GOT3 (cell line): ENCODE results near the gene GABARAPL2.

Source experiments
- DNase-seq: peaks from one replicate; lab custom pipeline; 2025; ENCODE audit warnings: mixed read lengths; lab: John Stamatoyannopoulos, UW

GABARAPL2 gene

DNA sequence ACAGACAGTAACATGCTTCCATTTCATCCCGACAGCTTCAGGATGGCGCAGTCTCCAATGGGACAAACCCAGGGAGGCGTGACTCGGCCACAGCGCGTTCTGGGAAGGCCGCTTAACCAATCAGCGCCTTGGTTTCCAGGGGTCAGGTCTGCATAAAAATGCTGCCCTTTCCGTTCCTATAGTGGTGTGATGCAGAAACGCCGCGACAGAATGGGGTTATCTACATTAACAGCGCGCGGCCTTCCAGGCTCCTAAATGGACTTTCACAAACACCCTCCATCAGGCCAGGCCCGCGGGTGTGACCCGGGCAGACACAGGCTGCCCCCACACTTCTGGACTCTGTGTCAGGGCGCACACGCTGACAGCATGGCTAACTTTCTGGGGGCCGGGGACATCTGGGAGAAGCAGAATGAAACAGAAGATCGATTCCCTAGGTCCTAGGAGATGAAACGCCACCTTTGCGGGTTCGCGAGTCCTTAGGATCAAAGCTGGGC lies 10.9 kb upstream of the GABARAPL2 start:
- peak; percentile 35 for DNase-seq

GRCh38 chr16:75555707-75556430 lies 10.3 kb upstream of the GABARAPL2 start, which contains the start of gene TMEM231:
TMEM231 (minus strand) TSS chr16:75556252; CDS start chr16:75556209, 43 bp downstream.
- peak; percentile 78 for DNase-seq

GRCh38 chr16:75556431-75556950 lies 9.7 kb upstream of the GABARAPL2 start:
- DNase-seq: no peak

DNA sequence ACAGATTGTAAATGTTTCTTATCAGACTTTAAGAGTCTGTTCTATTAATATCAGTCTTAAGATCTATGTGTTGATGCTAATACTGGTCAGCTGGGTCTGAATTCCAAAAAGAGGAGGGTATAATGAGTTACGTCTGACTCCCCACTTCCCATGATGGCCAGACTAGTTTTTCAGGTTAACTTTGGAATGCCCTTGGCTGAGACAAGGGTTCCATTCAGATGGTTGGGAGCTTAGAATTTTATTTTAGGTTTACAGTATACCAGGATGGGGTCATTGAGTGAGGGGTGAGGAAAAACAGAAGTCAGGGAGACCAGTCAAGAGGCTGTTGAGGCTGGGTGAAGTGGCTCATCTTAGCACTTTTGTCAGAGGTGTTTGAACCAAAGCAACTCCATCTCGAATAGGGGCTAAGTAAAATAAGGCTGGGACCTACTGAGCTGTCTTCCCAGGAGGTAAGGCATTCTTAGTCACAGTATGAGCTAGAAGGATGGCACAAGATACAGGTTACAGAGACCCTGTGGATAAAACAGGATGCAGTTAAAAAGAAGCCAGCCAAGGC lies 7.3 kb upstream of the GABARAPL2 start:
- DNase-seq: no peak

DNA sequence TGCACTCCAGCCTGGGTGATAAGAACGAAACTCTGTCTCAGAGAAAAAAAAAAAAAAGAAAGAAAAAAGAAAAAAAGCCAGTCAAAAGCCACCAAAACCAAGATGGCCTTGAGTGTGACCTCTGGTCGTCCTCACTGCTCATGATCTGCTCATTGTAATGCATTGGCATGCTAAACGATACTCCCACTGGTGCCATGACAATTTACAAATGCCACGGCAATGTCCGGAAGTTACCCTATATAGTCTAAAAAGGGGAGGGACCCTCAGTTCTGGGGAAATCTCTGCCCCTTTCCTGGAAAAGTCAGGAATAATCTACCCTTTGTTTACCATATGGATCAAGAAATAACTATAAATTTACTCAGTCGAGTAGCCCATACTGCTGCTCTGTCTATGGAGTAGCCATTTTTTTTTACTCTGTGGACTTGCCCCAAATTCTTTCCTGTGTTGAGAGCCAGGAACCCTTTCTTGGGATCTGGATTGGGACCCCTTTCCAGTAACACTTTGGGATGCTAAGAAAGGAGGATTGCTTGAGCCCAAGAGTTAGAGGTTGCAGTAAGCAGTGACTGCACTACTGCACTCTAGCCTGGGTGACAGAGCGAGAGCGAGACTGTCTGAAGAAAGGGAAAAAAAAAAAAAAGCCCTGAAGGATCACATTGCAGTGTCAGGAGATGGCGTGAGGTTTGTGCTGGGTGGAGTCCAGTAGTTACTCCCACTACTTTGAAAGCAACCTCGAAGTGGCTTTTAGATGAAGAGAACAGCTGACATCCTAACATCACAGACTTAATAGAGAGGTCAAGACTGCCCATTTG lies 6.4 kb upstream of the GABARAPL2 start:
- no peak for DNase-seq

DNA sequence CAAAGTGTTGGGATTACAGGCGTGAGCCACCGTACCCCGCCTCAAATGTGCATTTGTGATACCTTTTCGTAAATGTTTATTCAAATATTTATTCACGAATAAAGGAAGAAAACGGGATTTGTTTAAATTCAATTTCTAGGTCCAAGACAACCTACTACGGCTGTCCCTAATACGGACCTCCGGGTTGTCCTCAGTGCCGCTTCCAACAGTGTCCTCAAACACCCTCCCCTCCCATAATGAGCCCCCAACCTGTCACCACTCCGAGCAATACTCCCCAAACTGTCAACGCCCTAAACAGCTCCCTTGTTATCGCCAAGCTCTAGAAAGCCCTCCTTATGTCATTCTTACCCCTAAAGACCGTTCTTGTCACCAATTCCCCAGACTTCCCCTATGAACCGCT lies 539 bp upstream of the GABARAPL2 start:
- no peak for DNase-seq

DNA sequence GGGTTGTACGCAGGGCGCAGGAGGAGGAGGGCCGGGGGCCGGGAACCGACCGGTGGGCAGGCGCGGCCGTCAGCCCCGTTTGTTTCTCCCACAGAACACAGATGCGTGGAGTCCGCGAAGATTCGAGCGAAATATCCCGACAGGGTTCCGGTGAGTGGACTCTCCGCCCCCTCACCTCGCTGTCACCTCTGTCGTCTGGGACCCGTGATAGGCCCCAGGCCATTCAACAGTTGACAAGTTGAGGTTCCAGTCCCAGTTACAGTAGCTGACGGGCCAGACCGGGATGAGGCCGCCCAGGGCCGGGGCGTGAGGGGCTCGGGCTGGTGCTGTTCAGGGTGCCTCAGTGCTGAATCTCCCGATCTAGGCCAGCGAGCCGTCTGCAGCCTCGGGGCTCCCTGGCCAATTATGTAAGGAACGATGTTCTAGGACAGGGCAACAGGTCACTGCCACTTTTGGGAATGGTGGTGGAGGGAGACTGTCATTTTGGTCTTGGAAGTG lies 628 bp downstream of the GABARAPL2 start:
- no peak for DNase-seq

- DNase-seq: no peak
Measured at GRCh38 chr16:75567911-75568310, 1.7 kb downstream of the GABARAPL2 start.

DNA sequence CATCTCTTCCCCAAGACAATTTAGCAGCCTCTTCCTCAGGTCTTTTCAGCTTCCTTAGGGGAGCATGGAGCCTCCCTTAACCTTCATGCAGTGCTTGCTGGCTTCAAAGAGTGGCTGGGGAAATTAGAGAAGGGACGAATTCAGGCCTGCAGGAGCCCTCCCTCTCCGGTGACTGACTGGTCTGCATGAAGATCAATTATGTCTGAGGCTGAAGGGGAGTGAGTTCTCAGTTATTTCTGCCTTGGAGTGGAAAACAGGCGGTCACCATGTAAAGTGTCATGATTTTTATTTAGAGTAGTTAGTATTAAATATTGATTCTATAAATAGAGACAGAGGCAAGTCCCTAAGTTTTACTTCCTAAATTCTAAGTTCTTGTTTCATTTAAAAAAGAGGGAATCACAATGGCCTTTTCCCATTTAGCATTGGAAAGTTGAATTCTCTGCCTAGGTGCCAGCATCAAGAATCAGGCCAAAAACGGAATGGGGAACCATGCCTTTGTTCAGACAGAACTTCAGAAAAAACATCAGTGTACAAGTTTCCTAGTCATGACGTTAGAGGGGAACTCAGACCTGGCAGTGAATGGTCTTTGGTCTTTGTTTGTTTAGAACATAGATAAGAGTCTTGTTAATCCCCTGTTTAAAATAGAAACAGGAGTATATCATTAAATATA lies 4.4 kb downstream of the GABARAPL2 start:
- no peak for DNase-seq

GRCh38 chr16:75572864-75573542 lies 6.8 kb downstream of the GABARAPL2 start:
- no peak for DNase-seq

DNA sequence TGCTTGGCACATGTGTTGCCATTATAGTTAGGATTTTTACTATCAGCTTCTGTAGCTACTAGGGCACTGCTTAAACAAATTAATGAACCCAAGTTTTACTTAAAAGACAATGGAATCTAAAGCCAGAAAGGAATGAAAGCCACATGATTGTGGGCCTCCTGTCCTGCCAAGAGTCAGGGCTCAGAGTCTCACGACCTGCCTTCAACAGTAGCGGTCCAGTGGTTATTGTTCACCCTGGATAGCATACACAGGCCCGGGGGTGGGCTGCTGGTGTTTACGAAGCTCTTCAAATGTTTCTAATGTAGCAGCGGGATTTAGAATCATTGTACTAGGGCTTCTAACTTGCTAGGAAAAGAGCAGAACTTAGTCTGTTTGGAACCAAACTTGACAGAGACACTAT lies 7.8 kb downstream of the GABARAPL2 start:
- DNase-seq: no peak

DNA sequence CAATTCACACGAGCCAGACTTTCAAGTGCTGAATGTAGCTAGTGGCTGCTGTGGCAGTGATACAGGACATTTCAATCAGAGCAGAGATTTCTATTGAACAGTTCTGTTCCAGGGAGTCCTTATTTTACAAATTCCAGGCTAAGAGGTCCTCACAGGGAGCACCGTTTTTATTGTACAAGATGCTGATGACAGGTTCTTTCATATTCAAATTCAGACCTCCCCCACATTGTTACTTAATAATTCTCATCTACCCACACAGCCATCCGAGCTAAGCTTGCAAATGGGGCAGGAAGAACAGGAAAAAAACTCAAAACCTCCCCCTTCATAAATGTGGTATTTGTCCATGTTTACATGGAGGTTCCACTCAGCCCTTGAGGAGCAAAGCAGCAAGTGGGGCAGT lies 9.8 kb downstream of the GABARAPL2 start:
- DNase-seq: no peak

GRCh38 chr16:75576384-75576811 lies 10.2 kb downstream of the GABARAPL2 start:
- no peak for DNase-seq

GRCh38 chr16:75578212-75578611 lies 12.0 kb downstream of the GABARAPL2 start:
- DNase-seq: no peak

GRCh38 chr16:75578725-75579124 lies 12.5 kb downstream of the GABARAPL2 start:
- DNase-seq: no peak

GRCh38 chr16:75579281-75579834 lies 13.2 kb downstream of the GABARAPL2 start:
- DNase-seq: no peak

- DNase-seq: no peak
Measured at GRCh38 chr16:75584108-75584507, 17.9 kb downstream of the GABARAPL2 start.

DNA sequence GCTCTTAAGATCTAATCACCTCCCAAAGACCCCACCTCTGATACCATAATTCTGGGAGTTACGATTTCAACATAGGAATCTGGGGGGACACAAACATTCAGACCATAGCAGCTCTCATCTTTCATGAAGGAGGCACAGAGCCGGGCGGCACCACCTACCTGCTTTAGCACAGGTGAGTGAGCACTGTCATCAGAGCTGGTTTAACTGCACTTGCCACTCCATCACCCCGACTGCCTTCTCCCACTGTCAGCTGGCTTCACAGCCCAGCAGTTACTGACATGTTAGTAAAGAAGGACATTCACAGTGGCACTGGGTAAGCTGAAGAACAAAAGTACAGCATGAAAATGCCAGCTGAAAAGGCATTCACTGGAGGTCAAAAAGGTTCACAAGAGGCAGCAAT lies 22.5 kb downstream of the GABARAPL2 start:
- no peak for DNase-seq

DNA sequence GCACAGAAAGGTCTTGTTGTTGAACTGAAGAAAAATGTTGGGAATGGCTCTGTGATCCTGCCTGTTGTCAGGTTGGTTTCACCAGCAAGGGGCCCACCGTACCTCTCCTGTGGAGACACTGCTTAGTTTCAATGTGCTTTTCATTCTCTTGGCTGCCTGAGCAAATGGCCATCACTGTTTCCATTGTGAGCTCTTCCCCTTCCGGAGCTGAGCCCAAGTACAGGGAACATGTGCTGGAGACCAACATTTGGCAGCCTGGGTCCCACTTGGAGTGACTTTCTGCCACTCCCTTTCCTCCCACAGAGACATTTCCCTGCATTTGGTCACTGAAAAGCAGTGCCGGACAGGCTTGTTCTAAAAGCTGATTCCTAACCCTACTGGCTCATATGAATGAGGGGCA lies 23.1 kb downstream of the GABARAPL2 start:
- DNase-seq: no peak

GRCh38 chr16:75590920-75591843 lies 25.0 kb downstream of the GABARAPL2 start:
- DNase-seq: no peak
